Gastroesophageal sphincter (tissue), 2 donors: ENCODE results near the gene PROKR2.

ENCODE experiments used
- POLR2A ChIP-seq, 2 donors: fragments of 450-650 bp; IDR thresholded peaks; one replicate each; pipeline ENCODE4 v1.6.1; 2017; ENCODE audit warnings: antibody characterized with exemption in 2 of 2, mild to moderate bottlenecking in 2 of 2, moderate library complexity in 1 of 2
- POLR2AphosphoS5 ChIP-seq: sonication (generic); formaldehyde crosslinking; IDR thresholded peaks from one replicate; pipeline ENCODE4 v1.6.1; 2017; ENCODE audit warnings: antibody characterized with exemption

DNA sequence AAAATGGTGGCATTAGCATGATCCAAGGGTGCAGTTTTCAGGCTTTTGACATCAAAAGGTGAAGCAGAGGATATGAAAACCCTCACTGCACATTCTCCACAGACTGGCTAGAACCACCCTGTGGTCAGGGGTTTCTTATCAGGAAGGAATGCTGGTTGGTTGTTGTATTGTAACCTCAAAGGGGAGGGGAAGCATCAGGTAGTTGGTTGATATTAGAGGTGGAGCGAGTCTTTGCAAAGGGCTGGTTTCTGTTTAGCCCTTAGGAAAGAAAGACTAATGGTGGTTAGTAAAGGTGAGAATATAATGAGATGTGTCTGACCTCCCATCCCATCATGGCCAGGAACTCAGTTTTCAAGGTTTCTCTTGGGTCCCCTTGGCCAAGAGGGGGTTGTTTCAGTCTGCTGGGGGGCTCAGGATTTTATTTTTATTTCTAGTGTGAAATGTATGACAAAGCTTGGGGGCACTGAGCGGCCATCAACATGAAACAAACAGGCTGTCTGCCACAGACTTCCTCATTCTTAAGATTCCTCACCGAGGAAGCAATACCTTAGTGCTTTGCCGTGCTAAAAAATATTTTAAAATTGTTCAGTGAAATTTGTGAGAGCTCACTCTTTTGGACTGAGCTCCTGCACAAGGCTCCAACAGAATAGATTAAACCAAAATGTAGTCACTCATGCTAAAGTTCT lies 47.5 kb upstream of the PROKR2 start:
- no peak for TF ChIP-seq POLR2A (IDR thresholded peaks at IDR 0.05)
- TF ChIP-seq POLR2AphosphoS5: no peak
